Measurements from ENCODE around the gene MSLN.

- TF ChIP-seq CTCF (IDR thresholded peaks at IDR 0.05) (no peak), POLR2A (IDR thresholded peaks at IDR 0.05) (peak in 1 of 4 donors; percentile 36)
These were observed 33.1 kb upstream of the MSLN start for GRCh38 chr16:727291-727977.

Data from esophagus squamous epithelium (tissue), 4 donors.